Trophoblast cell (in vitro differentiated cells and primary cell): ENCODE results near the gene RAB31.
"Not testable (repeated sequence)": the region's sequence is repeated elsewhere in the genome, so short reads cannot be mapped to it uniquely, and the experiment has no call there.

ENCODE experiments used
- DNase-seq, 2 donors: peaks; one replicate each; pipeline ENCODE4 v3.0.0-alpha.2; 2016
- H2AFZ ChIP-seq: 2 replicates; pipeline ENCODE4 v1.6.1; 2013; ENCODE audit warnings: low read length, moderate library complexity, mild to moderate bottlenecking; ENCODE audit not compliant: insufficient read depth, poor library complexity
- H2AK5ac ChIP-seq: 2 replicates; pipeline ENCODE4 v1.6.1; 2013; ENCODE audit warnings: mild to moderate bottlenecking, low read length
- H2BK120ac ChIP-seq: 2 replicates; pipeline ENCODE4 v1.6.1; 2013; ENCODE audit warnings: low read length, mild to moderate bottlenecking, moderate library complexity; ENCODE audit not compliant: insufficient read depth, poor library complexity
- H2BK12ac ChIP-seq: 2 replicates; pipeline ENCODE4 v1.6.1; 2013; ENCODE audit warnings: mild to moderate bottlenecking, low read length, moderate library complexity
- H2BK5ac ChIP-seq: 2 replicates; pipeline ENCODE4 v1.6.1; 2013; ENCODE audit warnings: low read length, low read depth, moderate library complexity, mild to moderate bottlenecking; ENCODE audit not compliant: poor library complexity
- H3K14ac ChIP-seq: 2 replicates; pipeline ENCODE4 v1.6.1; 2013; ENCODE audit warnings: mild to moderate bottlenecking, low read length
- H3K18ac ChIP-seq: 2 replicates; pipeline ENCODE4 v1.6.1; 2013; ENCODE audit warnings: mild to moderate bottlenecking, low read length
- H3K23ac ChIP-seq: 2 replicates; pipeline ENCODE4 v1.6.1; 2013; ENCODE audit warnings: low read length
- H3K27ac ChIP-seq: 2 replicates; pipeline ENCODE4 v1.5.1; 2013; ENCODE audit warnings: low read depth, mild to moderate bottlenecking, inconsistent platforms, low read length, moderate library complexity
- H3K27me3 ChIP-seq: 2 replicates; pipeline ENCODE4 v1.6.1; 2013; ENCODE audit warnings: inconsistent platforms, mild to moderate bottlenecking, low read length, moderate library complexity; ENCODE audit not compliant: insufficient read depth
- H3K36me3 ChIP-seq, 2 experiments: 1 replicate in 1 of 2; 2 replicates in 1 of 2; pipeline ENCODE4 v1.6.1; 2013; ENCODE audit warnings: low read length in 2 of 2, mild to moderate bottlenecking in 2 of 2, moderate library complexity in 1 of 2; ENCODE audit not compliant: insufficient read depth in 2 of 2, control insufficient read depth in 1 of 2
- H3K4ac ChIP-seq: 2 replicates; pipeline ENCODE4 v1.6.1; 2013; ENCODE audit warnings: low read depth, mild to moderate bottlenecking, low read length, moderate library complexity
- H3K4me1 ChIP-seq, 2 experiments: 1 replicate in 1 of 2; 2 replicates in 1 of 2; pipeline ENCODE4 v1.6.1; 2013; ENCODE audit warnings: low read length in 2 of 2, mild to moderate bottlenecking in 2 of 2, moderate library complexity in 1 of 2; ENCODE audit not compliant: insufficient read depth in 2 of 2, control insufficient read depth in 1 of 2
- H3K4me2 ChIP-seq: 2 replicates; pipeline ENCODE4 v1.6.1; 2013; ENCODE audit warnings: inconsistent platforms, mild to moderate bottlenecking, low read length, moderate library complexity
- H3K4me3 ChIP-seq: 2 replicates; pipeline ENCODE4 v1.5.1; 2013; ENCODE audit warnings: mild to moderate bottlenecking, low read depth, low read length, inconsistent platforms
- H3K79me1 ChIP-seq: one replicate; pipeline ENCODE4 v1.6.1; 2013; ENCODE audit warnings: low read length
- H3K79me2 ChIP-seq: 2 replicates; pipeline ENCODE4 v1.6.1; 2013; ENCODE audit warnings: low read length, mild to moderate bottlenecking; ENCODE audit not compliant: control insufficient read depth, insufficient read depth, poor library complexity
- H3K9ac ChIP-seq: 2 replicates; pipeline ENCODE4 v1.6.1; 2013; ENCODE audit warnings: mild to moderate bottlenecking, low read length
- H3K9me3 ChIP-seq: 2 replicates; pipeline ENCODE4 v1.6.1; 2013; ENCODE audit warnings: low read depth, mild to moderate bottlenecking, control low read depth, inconsistent platforms, low read length; ENCODE audit not compliant: insufficient read depth
- H4K12ac ChIP-seq: 2 replicates; pipeline ENCODE4 v1.6.1; 2013; ENCODE audit warnings: low read depth, mild to moderate bottlenecking, low read length, moderate library complexity
- H4K8ac ChIP-seq: 2 replicates; pipeline ENCODE4 v1.6.1; 2013; ENCODE audit warnings: low read depth, mild to moderate bottlenecking, low read length, moderate library complexity
- H4K91ac ChIP-seq: one replicate; pipeline ENCODE4 v1.6.1; 2013; ENCODE audit warnings: low read depth, mild to moderate bottlenecking, low read length, moderate library complexity
- WGBS: extraction: QIAGEN DNeasy Blood & Tissue Kit; methylation state at CpG from one replicate; pipeline ENCODE4 v1.1.7; 2013; ENCODE audit warnings: missing lambda C conversion rate; ENCODE audit not compliant: insufficient read length, insufficient coverage; ENCODE audit errors: extremely low coverage; 5-methylcytosine and 5-hydroxymethylcytosine counted together

RAB31 gene

GRCh38 chr18:9765501-9765900 is 57.4 kb downstream of the RAB31 start:
- Histone ChIP-seq H3K4me2 (no peak overlapping the region), H4K8ac (no peak overlapping the region), H2BK5ac (no peak overlapping the region), H4K12ac (no peak overlapping the region), H3K9me3 (no peaks in the 10 kb centered on the region), H3K18ac (no peak overlapping the region), H3K27me3 (no peaks in the 10 kb centered on the region), H2AFZ (no peak overlapping the region), H3K27ac (no peak overlapping the region), H2AK5ac (no peak overlapping the region), H3K36me3 (peaks cover 7 to 13% of the 10 kb centered on the region in 2 experiments), H3K9ac (no peak overlapping the region), H4K91ac (no peak overlapping the region), H3K4me3 (no peak overlapping the region), H3K79me2 (peaks cover 12% of the 10 kb centered on the region), H3K79me1 (no peaks in the 10 kb centered on the region), H3K14ac (no peak overlapping the region), H3K4ac (no peak overlapping the region), H2BK12ac (no peak overlapping the region), H2BK120ac (no peak overlapping the region), H3K4me1 (peaks cover 6 to 9% of the 10 kb centered on the region in 2 experiments), H3K23ac (no peak overlapping the region)
- no CpG with 5 or more reads among the region's 4 CpGs for WGBS
- peak; percentile 65 to 85 for DNase-seq

- Histone ChIP-seq H3K23ac (no peak overlapping the region), H2AFZ (no peak overlapping the region), H3K9ac (no peak overlapping the region), H3K4me3 (no peak overlapping the region), H3K14ac (no peak overlapping the region), H3K4ac (peak overlapping the region; percentile 11), H3K79me1 (no peaks in the 10 kb centered on the region), H2BK12ac (no peak overlapping the region), H3K4me2 (no peak overlapping the region), H3K27ac (no peak overlapping the region), H3K27me3 (no peaks in the 10 kb centered on the region), H4K91ac (no peak overlapping the region), H3K4me1 (peaks cover 6 to 10% of the 10 kb centered on the region in 2 experiments), H3K36me3 (peaks cover 6 to 12% of the 10 kb centered on the region in 2 experiments), H2BK120ac (no peak overlapping the region), H3K9me3 (no peaks in the 10 kb centered on the region), H4K8ac (no peak overlapping the region), H3K79me2 (peaks cover 11% of the 10 kb centered on the region), H2BK5ac (no peak overlapping the region), H4K12ac (no peak overlapping the region), H2AK5ac (no peak overlapping the region), H3K18ac (no peak overlapping the region)
- no peak for DNase-seq
- no CpG with 5 or more reads among the region's 11 CpGs for WGBS
Observed at GRCh38 chr18:9766076-9766481, 58.0 kb downstream of the RAB31 start.

- H3K9ac ChIP-seq, result no peak overlapping the region
Observed at GRCh38 chr18:9766740-9767139, 58.6 kb downstream of the RAB31 start.

GRCh38 chr18:9768071-9768691 is 60.1 kb downstream of the RAB31 start:
- not testable (repeated sequence) for H3K14ac ChIP-seq, H3K4me3 ChIP-seq, H3K23ac ChIP-seq, H3K9me3 ChIP-seq, DNase-seq, H3K4me2 ChIP-seq, H3K79me1 ChIP-seq, H3K9ac ChIP-seq, H2BK120ac ChIP-seq, H2AFZ ChIP-seq, H4K91ac ChIP-seq, H2BK5ac ChIP-seq, H2BK12ac ChIP-seq, H4K8ac ChIP-seq, H4K12ac ChIP-seq, H3K18ac ChIP-seq, H2AK5ac ChIP-seq, H3K27ac ChIP-seq, H3K27me3 ChIP-seq, H3K4ac ChIP-seq
- Histone ChIP-seq H3K36me3 (peaks cover 8 to 11% of the 10 kb centered on the region in 2 experiments), H3K4me1 (peaks cover 13 to 27% of the 10 kb centered on the region in 2 experiments), H3K79me2 (peaks cover 21% of the 10 kb centered on the region)
- no CpG with 5 or more reads among the region's 2 CpGs for WGBS

More at GRCh38 chr18:9766740-9767139, 58.6 kb downstream of the RAB31 start:
- Histone ChIP-seq H2BK12ac (no peak overlapping the region), H2BK5ac (no peak overlapping the region), H2BK120ac (no peak overlapping the region), H4K12ac (no peak overlapping the region), H3K18ac (no peak overlapping the region), H3K79me1 (no peaks in the 10 kb centered on the region), H3K79me2 (peaks cover 12% of the 10 kb centered on the region), H3K36me3 (peaks cover 3 to 12% of the 10 kb centered on the region in 2 experiments), H2AFZ (no peak overlapping the region), H3K23ac (no peak overlapping the region), H3K27me3 (no peaks in the 10 kb centered on the region), H2AK5ac (no peak overlapping the region), H3K9me3 (no peaks in the 10 kb centered on the region), H4K8ac (no peak overlapping the region), H3K4me3 (no peak overlapping the region), H4K91ac (no peak overlapping the region), H3K4me1 (peaks cover 9 to 15% of the 10 kb centered on the region in 2 experiments), H3K14ac (no peak overlapping the region), H3K27ac (no peak overlapping the region), H3K4ac (peak overlapping the region; percentile 78), H3K4me2 (no peak overlapping the region)
- no peak for DNase-seq
- no CpG with 5 or more reads among the region's 1 CpG for WGBS
